GM18505 (cell line): ENCODE data around the gene PAQR9.
A peak's percentile ranks its signal among the peaks of the same experiment; 100 is the strongest.

Experiments used
- ATAC-seq: cut with Tn5 transposase; IDR thresholded peaks from one replicate; pipeline ENCODE4 v1.9.1; 2021; ENCODE audit not compliant: unreplicated experiment
- POLR2A ChIP-seq: IDR thresholded peaks from 4 replicates; pipeline ENCODE4 v1.6.1; 2011; ENCODE audit warnings: borderline replicate concordance; ENCODE audit not compliant: insufficient read depth, insufficient read length; ENCODE audit errors: extremely low read depth

PAQR9 gene

GRCh38 chr3:142973217-142974009 lies 9.9 kb upstream of the PAQR9 start:
- TF ChIP-seq POLR2A = no peak
- ATAC-seq = no peak

GRCh38 chr3:142972092-142972753 lies 8.7 kb upstream of the PAQR9 start:
- no peak for ATAC-seq
- no peak for TF ChIP-seq POLR2A

GRCh38 chr3:142971431-142971830 lies 8.0 kb upstream of the PAQR9 start:
- TF ChIP-seq POLR2A = no peak
- ATAC-seq = no peak

- TF ChIP-seq POLR2A = no peak
These were observed 5.0 kb upstream of the PAQR9 start for GRCh38 chr3:142968319-142969025.

GRCh38 chr3:142966808-142967207 lies 3.3 kb upstream of the PAQR9 start:
- ATAC-seq = no peak
- TF ChIP-seq POLR2A = no peak

More at GRCh38 chr3:142968319-142969025, 5.0 kb upstream of the PAQR9 start:
- ATAC-seq = no peak

- TF ChIP-seq POLR2A = no peak
- no peak for ATAC-seq
These were observed 2.1 kb upstream of the PAQR9 start for GRCh38 chr3:142965581-142965980.

GRCh38 chr3:142963234-142963515 lies 299 bp downstream of the PAQR9 start:
- peak; percentile 19 for ATAC-seq
- no peak for TF ChIP-seq POLR2A

- TF ChIP-seq POLR2A = no peak
- no peak for ATAC-seq
These were observed 797 bp downstream of the PAQR9 start for GRCh38 chr3:142962520-142963233.

GRCh38 chr3:142962175-142962519 lies 1.3 kb downstream of the PAQR9 start:
- ATAC-seq = no peak
- TF ChIP-seq POLR2A = no peak

- no peak for TF ChIP-seq POLR2A
- no peak for ATAC-seq
These were observed 1.9 kb downstream of the PAQR9 start for GRCh38 chr3:142961539-142961938.

- ATAC-seq = no peak
- no peak for TF ChIP-seq POLR2A
These were observed 3.1 kb downstream of the PAQR9 start for GRCh38 chr3:142960322-142960850.

- ATAC-seq = no peak
- no peak for TF ChIP-seq POLR2A
These were observed 4.8 kb downstream of the PAQR9 start for GRCh38 chr3:142958707-142959106.

- ATAC-seq = no peak
- TF ChIP-seq POLR2A = no peak
These were observed 10.0 kb downstream of the PAQR9 start for GRCh38 chr3:142953443-142953842.
